ENCODE data around the gene GDPD5. TPM values are rescaled to one million over a fixed set of nuclear protein-coding genes. Genes with fewer than 3 reads are reported as not detected.

The GDPD5 gene, protein sequence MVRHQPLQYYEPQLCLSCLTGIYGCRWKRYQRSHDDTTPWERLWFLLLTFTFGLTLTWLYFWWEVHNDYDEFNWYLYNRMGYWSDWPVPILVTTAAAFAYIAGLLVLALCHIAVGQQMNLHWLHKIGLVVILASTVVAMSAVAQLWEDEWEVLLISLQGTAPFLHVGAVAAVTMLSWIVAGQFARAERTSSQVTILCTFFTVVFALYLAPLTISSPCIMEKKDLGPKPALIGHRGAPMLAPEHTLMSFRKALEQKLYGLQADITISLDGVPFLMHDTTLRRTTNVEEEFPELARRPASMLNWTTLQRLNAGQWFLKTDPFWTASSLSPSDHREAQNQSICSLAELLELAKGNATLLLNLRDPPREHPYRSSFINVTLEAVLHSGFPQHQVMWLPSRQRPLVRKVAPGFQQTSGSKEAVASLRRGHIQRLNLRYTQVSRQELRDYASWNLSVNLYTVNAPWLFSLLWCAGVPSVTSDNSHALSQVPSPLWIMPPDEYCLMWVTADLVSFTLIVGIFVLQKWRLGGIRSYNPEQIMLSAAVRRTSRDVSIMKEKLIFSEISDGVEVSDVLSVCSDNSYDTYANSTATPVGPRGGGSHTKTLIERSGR
- 1.4 and 1.9 TPM in 2 replicates for polyA plus RNA-seq (2011; rRNA removed)
- polyA minus RNA-seq (2011; rRNA and poly(A)+ RNA removed): 3.3 and 4.4 TPM in 2 replicates

- no peak for DNase-seq (ENCODE audit: low read depth, low spot score)
- CTCF ChIA-PET: interaction anchor here (0.6 to 6.4 kb wide), 14 partner anchors 8 to 139 kb away, joined by 3 to 41 read pairs (median 4); no protein-coding TSS in a partner anchor
- Histone ChIP-seq H3K4me3 (ENCODE audit: low read depth, low read length) (peak within 1 kb of the TSS; percentile 73), H3K27ac (ENCODE audit: low read depth, low read length) (no peak within 1 kb of the TSS), H3K9me3 (ENCODE audit: control insufficient read depth, insufficient read depth, low read length) (no peaks in the 10 kb centered on the region; the same call in 1 of the 2 replicates), H3K27me3 (ENCODE audit: control insufficient read depth, insufficient read depth, low read length) (peaks cover 40% of the 10 kb centered on the region)
- POLR2A ChIA-PET: interaction anchor here (0.7 to 1.4 kb wide), 6 partner anchors 27 to 118 kb away, joined by 3 to 5 read pairs (median 4); partner anchors contain the start of gene SERPINH1
- peak; percentile 42 for TF ChIP-seq CTCF (IDR thresholded peaks at IDR 0.05; ENCODE audit: low read depth, low read length)
These were observed at the start of gene GDPD5 for GRCh38 chr11:75525433-75526191. Gene GDPD5, minus strand, starts transcription at chr11:75525941. Its CDS starts 48,206 bp downstream, at chr11:75477735.

- H3K4me3 ChIP-seq (ENCODE audit: low read depth, low read length): no peak overlapping the region
- ChIA-PET POLR2A (interaction anchor here (0.9 to 9.3 kb wide), 8 partner anchors 9 to 67 kb away, joined by 3 to 85 read pairs (median 10); partner anchors contain the start of gene SERPINH1), CTCF (interaction anchor here (0.6 to 5.8 kb wide), 8 partner anchors 8 to 130 kb away, joined by 3 to 53 read pairs (median 4); no protein-coding TSS in a partner anchor)
- no peaks in the 10 kb centered on the region for H3K9me3 ChIP-seq (ENCODE audit: control insufficient read depth, insufficient read depth, low read length)
- H3K27ac ChIP-seq (ENCODE audit: low read depth, low read length): peak overlapping the region; percentile 47
- peak; percentile 50 for TF ChIP-seq CTCF (IDR thresholded peaks at IDR 0.05; ENCODE audit: low read depth, low read length)
- no peak for DNase-seq (ENCODE audit: low read depth, low spot score)
- H3K27me3 ChIP-seq (ENCODE audit: control insufficient read depth, insufficient read depth, low read length): no peaks in the 10 kb centered on the region
These were observed 49.2 kb upstream of the GDPD5 start for GRCh38 chr11:75574698-75575602.

DNA sequence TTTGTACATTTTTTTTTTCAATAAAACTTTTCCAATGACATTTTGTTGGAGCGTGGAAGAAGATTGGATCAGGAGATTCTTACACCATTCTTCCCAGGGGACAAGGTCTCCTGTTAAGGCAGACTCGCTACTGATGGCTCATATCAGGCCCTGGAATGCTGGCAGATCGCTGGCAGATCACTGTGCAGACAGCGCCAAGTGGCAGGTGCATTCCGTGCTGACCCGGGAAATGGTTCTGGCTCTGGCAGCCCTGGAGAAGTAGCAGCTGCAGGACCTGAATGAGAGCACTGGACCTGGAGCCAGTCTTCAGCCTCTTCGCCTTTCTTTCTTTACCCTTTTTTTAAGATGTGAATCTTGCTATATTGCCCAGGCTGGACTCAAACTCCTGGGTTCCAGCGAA lies 47.0 kb upstream of the GDPD5 start:
- Histone ChIP-seq H3K27me3 (ENCODE audit: control insufficient read depth, insufficient read depth, low read length) (no peaks in the 10 kb centered on the region), H3K27ac (ENCODE audit: low read depth, low read length) (no peak overlapping the region), H3K9me3 (ENCODE audit: control insufficient read depth, insufficient read depth, low read length) (no peaks in the 10 kb centered on the region), H3K4me3 (ENCODE audit: low read depth, low read length) (no peak overlapping the region)
- TF ChIP-seq CTCF (IDR thresholded peaks at IDR 0.05; ENCODE audit: low read depth, low read length): no peak
- POLR2A ChIA-PET: interaction anchor here (2.7 to 9.3 kb wide), 4 partner anchors 8 to 18 kb away, joined by 11 to 85 read pairs (median 45); partner anchors contain the start of gene SERPINH1
- CTCF ChIA-PET: interaction anchor here (0.6 to 3.5 kb wide), 3 partner anchors 9 to 183 kb away, joined by 3 to 17 read pairs (median 6); no protein-coding TSS in a partner anchor
- DNase-seq (ENCODE audit: low read depth, low spot score): no peak

DNA sequence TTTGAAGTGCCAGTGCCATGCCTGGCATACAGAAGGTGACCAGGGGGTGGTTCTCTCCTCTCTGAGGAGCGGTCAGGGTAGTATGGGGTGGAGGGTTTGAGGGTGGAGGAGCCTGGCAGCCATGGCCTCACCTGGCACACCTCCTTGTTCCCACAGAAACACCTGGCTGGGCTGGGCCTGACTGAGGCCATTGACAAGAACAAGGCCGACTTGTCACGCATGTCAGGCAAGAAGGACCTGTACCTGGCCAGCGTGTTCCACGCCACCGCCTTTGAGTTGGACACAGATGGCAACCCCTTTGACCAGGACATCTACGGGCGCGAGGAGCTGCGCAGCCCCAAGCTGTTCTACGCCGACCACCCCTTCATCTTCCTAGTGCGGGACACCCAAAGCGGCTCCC lies 45.9 kb upstream of the GDPD5 start:
- DNase-seq (ENCODE audit: low read depth, low spot score): no peak

More for the DNA sequence above, 45.9 kb upstream of the GDPD5 start:
- Histone ChIP-seq H3K4me3 (ENCODE audit: low read depth, low read length) (no peak overlapping the region), H3K27me3 (ENCODE audit: control insufficient read depth, insufficient read depth, low read length) (no peaks in the 10 kb centered on the region), H3K9me3 (ENCODE audit: control insufficient read depth, insufficient read depth, low read length) (peaks cover 2% of the 10 kb centered on the region; the same call in 1 of the 2 replicates), H3K27ac (ENCODE audit: low read depth, low read length) (no peak overlapping the region)
- ChIA-PET CTCF (no interaction called here), POLR2A (interaction anchor here (0.9 to 9.3 kb wide), 4 partner anchors 11 to 31 kb away, joined by 3 to 85 read pairs (median 25); partner anchors contain the start of gene SERPINH1)
- TF ChIP-seq CTCF (IDR thresholded peaks at IDR 0.05; ENCODE audit: low read depth, low read length): no peak
